ENCODE results near the gene JMJD1C. TPM values are rescaled to one million over a fixed set of nuclear protein-coding genes. Genes with fewer than 3 reads are reported as not detected.

The JMJD1C gene
- total RNA-seq, 1 experiment from 2014 or later: 66.3 TPM

GRCh38 chr10:63205421-63205820, 260.4 kb downstream of the JMJD1C start:
- Histone ChIP-seq H3K4me1 (ENCODE audit: control insufficient read depth in 1 of 2, insufficient read depth in 2 of 2, low read length in 2 of 2) (no peaks in the 10 kb centered on the region), H3K36me3 (ENCODE audit: control insufficient read depth in 1 of 2, insufficient read depth in 2 of 2, low read length in 2 of 2) (peaks cover 10 to 13% of the 10 kb centered on the region in 2 experiments; a peak in 3 of 4 replicates), H3K9me3 (ENCODE audit: control insufficient read depth in 1 of 2, insufficient read depth in 1 of 2, low read depth in 1 of 2, low read length in 2 of 2) (no peaks in the 10 kb centered on the region), H3K27ac (ENCODE audit: low read depth, low read length) (no peak overlapping the region), H3K9me2 (ENCODE audit: insufficient read depth) (no peaks in the 10 kb centered on the region), H3K9ac (ENCODE audit: low read length) (no peak overlapping the region), H3K27me3 (ENCODE audit: insufficient read depth, low read length) (no peaks in the 10 kb centered on the region), H4K20me1 (ENCODE audit: insufficient read depth) (peaks cover 4% of the 10 kb centered on the region), H3K79me2 (ENCODE audit: insufficient read depth, low read length) (peaks cover 29% of the 10 kb centered on the region), H2AFZ (ENCODE audit: low read depth, low read length, poor library complexity, severe bottlenecking) (no peak overlapping the region), H3K4me2 (ENCODE audit: low read length) (no peak overlapping the region), H3K4me3 (replicated peaks in 1 of 2; ENCODE audit: low read depth in 1 of 2, low read length in 2 of 2) (no peak overlapping the region)
- ChIA-PET RAD21 (ENCODE audit: low non-redundant PET in 1 of 2, low total read pairs in 2 of 2, uncharacterized antibody in 2 of 2, unreplicated experiment in 2 of 2) (no interaction called here), POLR2A (no interaction called here), CTCF (no interaction called here)
- ATAC-seq (no peak), DNase-seq (ENCODE audit: low read depth, low spot score) (no peak)
- TF ChIP-seq REST (IDR thresholded peaks at IDR 0.05; ENCODE audit: low read depth) (no peak), TCF7L2 (IDR thresholded peaks at IDR 0.05; ENCODE audit: borderline replicate concordance, extremely low read depth, insufficient read depth, insufficient read length) (no peak), CBX3 (IDR thresholded peaks at IDR 0.05; ENCODE audit: low read depth) (no peak), SP1 (IDR thresholded peaks at IDR 0.05; ENCODE audit: low read depth) (no peak), EZH2 (IDR thresholded peaks at IDR 0.05) (no peak), CTCF (IDR thresholded peaks at IDR 0.05 in 2 of 3, conservative IDR thresholded peaks at IDR 0.05 in 1 of 3; ENCODE audit: borderline replicate concordance in 1 of 3, insufficient read depth in 1 of 3, low read depth in 2 of 3, low read length in 2 of 3) (no peak), POLR2AphosphoS5 (IDR thresholded peaks at IDR 0.05; ENCODE audit: low read depth, low read length) (no peak)
- no TSS peak for BruUV-seq (replicated peaks)
- intact Hi-C loops (cut with micrococcal nuclease): no loop called here

Measured in HCT116 (cell line).